Renal cortical epithelial cell (primary cell): ENCODE data around the gene PRKCSH. TPM values are rescaled to one million over a fixed set of nuclear protein-coding genes. Genes with fewer than 3 reads are reported as not detected.

Experiments used
- total RNA-seq: library from RNA; depleted of rRNA; stranded (reverse); fragments of >200 nt; gene quantifications from 2 replicates; pipeline ENCODE4 v1.2.3, GENCODE V29; 2014

Gene PRKCSH
- total RNA-seq, 1 donor from 2014 or later: 192 TPM

Other genes starting within 250 kb of the PRKCSH start
- 26.0 and 233 TPM in 2 replicates for gene KANK2, start 238.1 kb upstream of the PRKCSH start, total RNA-seq
- gene ANGPTL8, start 196.0 kb upstream of the PRKCSH start, total RNA-seq: not detected in 2 replicates
- gene DOCK6, start 173.1 kb upstream of the PRKCSH start, total RNA-seq: 5.9 and 27.1 TPM in 2 replicates
- not detected in 2 replicates for gene TSPAN16, start 139.5 kb upstream of the PRKCSH start, total RNA-seq
- 23.4 and 49.7 TPM in 2 replicates for gene RAB3D, start 96.0 kb upstream of the PRKCSH start, total RNA-seq
- 203 and 241 TPM in 2 replicates for gene TMEM205, start 89.4 kb upstream of the PRKCSH start, total RNA-seq
- 2.3 and 6.8 TPM in 2 replicates for gene CCDC159, start 89.1 kb upstream of the PRKCSH start, total RNA-seq
- 3.3 and 14.5 TPM in 2 replicates for gene PLPPR2, start 80.2 kb upstream of the PRKCSH start, total RNA-seq
- gene SWSAP1, start 61.0 kb upstream of the PRKCSH start, total RNA-seq: 0.70 and 1.0 TPM in 2 replicates
- gene EPOR, start 51.3 kb upstream of the PRKCSH start, total RNA-seq: 3.3 and 6.8 TPM in 2 replicates
- gene RGL3, start 16.3 kb upstream of the PRKCSH start, total RNA-seq: 1.9 and 11.2 TPM in 2 replicates
- gene ODAD3, start 514 bp upstream of the PRKCSH start, total RNA-seq: 0.35 and 0.75 TPM in 2 replicates
- gene ELAVL3, start 45.4 kb downstream of the PRKCSH start, total RNA-seq: not detected in 2 replicates
- gene ZNF653, start 70.2 kb downstream of the PRKCSH start, total RNA-seq: 3.8 and 7.1 TPM in 2 replicates
- gene ECSIT, start 93.5 kb downstream of the PRKCSH start, total RNA-seq: 18.4 and 23.3 TPM in 2 replicates
- 2.7 and 10.9 TPM in 2 replicates for gene CNN1, start 103.2 kb downstream of the PRKCSH start, total RNA-seq
- 27.6 TPM in 2 replicates for gene ELOF1, start 123.6 kb downstream of the PRKCSH start, total RNA-seq
- 0.60 and 3.1 TPM in 2 replicates for gene ACP5, start 142.0 kb downstream of the PRKCSH start, total RNA-seq
- gene ZNF627, start 161.8 kb downstream of the PRKCSH start, total RNA-seq: 34.0 and 38.3 TPM in 2 replicates